Loucy (cell line): Measurements from ENCODE around the gene VKORC1.
A peak's percentile ranks its signal among the peaks of the same experiment; 100 is the strongest.

Experiments used
- H2AFZ ChIP-seq: fragments of 200-600 bp; sonication (generic); 2 replicates; pipeline ENCODE4 v1.6.0; 2016; ENCODE audit warnings: antibody characterized with exemption, mild to moderate bottlenecking, low read length, moderate library complexity
- H3F3A ChIP-seq: fragments of 200-600 bp; 2 replicates; pipeline ENCODE4 v1.6.0; 2016; ENCODE audit warnings: antibody characterized with exemption, low read depth, mild to moderate bottlenecking
- H3K27me3 ChIP-seq: fragments of 200-600 bp; sonication (generic); 2 replicates; pipeline ENCODE4 v1.6.1; 2014; ENCODE audit warnings: low read length, mild to moderate bottlenecking; ENCODE audit not compliant: insufficient read depth, poor library complexity, severe bottlenecking
- H3K36me3 ChIP-seq: fragments of 200-600 bp; sonication (generic); 2 replicates; pipeline ENCODE4 v1.6.1; 2016; ENCODE audit warnings: low read length; ENCODE audit not compliant: insufficient read depth
- H3K4me1 ChIP-seq: fragments of 200-600 bp; sonication (generic); 2 replicates; pipeline ENCODE4 v1.5.1; 2014; ENCODE audit warnings: low read length, mild to moderate bottlenecking; ENCODE audit not compliant: insufficient read depth, poor library complexity, severe bottlenecking
- H3K4me2 ChIP-seq: fragments of 200-600 bp; sonication (generic); 2 replicates; pipeline ENCODE4 v1.6.0; 2014; ENCODE audit warnings: antibody characterized with exemption, low read length, low read depth, mild to moderate bottlenecking; ENCODE audit not compliant: poor library complexity, severe bottlenecking
- H3K4me3 ChIP-seq: fragments of 200-600 bp; sonication (generic); 2 replicates; pipeline ENCODE4 v1.5.1; 2014; ENCODE audit warnings: low read length, mild to moderate bottlenecking, mixed read lengths; ENCODE audit not compliant: poor library complexity, severe bottlenecking
- H3K79me2 ChIP-seq: fragments of 200-600 bp; sonication (generic); 2 replicates; pipeline ENCODE4 v1.6.1; 2014; ENCODE audit warnings: low read length; ENCODE audit not compliant: insufficient read depth
- H3K9ac ChIP-seq: fragments of 200-600 bp; sonication (generic); 2 replicates; pipeline ENCODE4 v1.6.0; 2014; ENCODE audit warnings: mild to moderate bottlenecking, low read depth, low read length, moderate library complexity; ENCODE audit not compliant: poor library complexity, severe bottlenecking
- H3K9me2 ChIP-seq: fragments of 200-600 bp; sonication (generic); replicated peaks from 2 replicates; pipeline ENCODE4 v1.6.1; 2016; ENCODE audit warnings: low read depth, low read length, mixed read lengths
- H3K9me3 ChIP-seq: fragments of 200-600 bp; sonication (generic); 2 replicates; pipeline ENCODE4 v1.6.1; 2014; ENCODE audit warnings: mild to moderate bottlenecking, antibody characterized with exemption, low read length, low read depth; ENCODE audit not compliant: insufficient read depth
- H4K20me1 ChIP-seq: fragments of 200-600 bp; sonication (generic); 2 replicates; pipeline ENCODE4 v1.6.0; 2014; ENCODE audit warnings: antibody characterized with exemption, low read length, mild to moderate bottlenecking; ENCODE audit not compliant: insufficient read depth, poor library complexity, severe bottlenecking
- CTCF ChIP-seq: fragments of 200-600 bp; sonication (generic); conservative IDR thresholded peaks from 2 replicates; pipeline ENCODE4 v1.5.1; 2014; ENCODE audit warnings: mild to moderate bottlenecking, antibody characterized with exemption, low read length
- EZH2phosphoT487 ChIP-seq: fragments of 200-600 bp; IDR thresholded peaks from 2 replicates; pipeline ENCODE4 v1.6.1; 2018; ENCODE audit warnings: antibody characterized with exemption, mild to moderate bottlenecking, moderate library complexity, borderline replicate concordance

VKORC1 gene

GRCh38 chr16:31094424-31095120 is at the start of gene VKORC1:
TSS of gene VKORC1 (minus strand) at chr16:31094797. CDS start at chr16:31094729, 68 bp downstream.
- Histone ChIP-seq H3K4me2 (peak within 1 kb of the TSS; percentile 90), H2AFZ (peak within 1 kb of the TSS; percentile 91), H4K20me1 (peaks cover 14% of the 10 kb centered on the region), H3K79me2 (peaks cover 40% of the 10 kb centered on the region), H3K9ac (peak within 1 kb of the TSS; percentile 89), H3K9me3 (no peaks in the 10 kb centered on the region), H3K4me3 (peak within 1 kb of the TSS; percentile 94), H3K27me3 (no peaks in the 10 kb centered on the region), H3F3A (no peaks in the 10 kb centered on the region), H3K36me3 (peaks cover 10% of the 10 kb centered on the region; the same call in 1 of the 2 replicates), H3K4me1 (peaks cover 21% of the 10 kb centered on the region), H3K9me2 (no peaks in the 10 kb centered on the region)
- TF ChIP-seq EZH2phosphoT487 (no peak), CTCF (no peak)

GRCh38 chr16:31143694-31144148 is 49.1 kb upstream of the VKORC1 start:
- H3K79me2 ChIP-seq = no peaks in the 10 kb centered on the region
- no peak overlapping the region for H3K9ac ChIP-seq
- no peaks in the 10 kb centered on the region for H4K20me1 ChIP-seq
- no peak; the same call in 1 of the 2 replicates for TF ChIP-seq CTCF
- TF ChIP-seq EZH2phosphoT487 = no peak
- H3K4me2 ChIP-seq = no peak overlapping the region
- no peaks in the 10 kb centered on the region for H3K9me2 ChIP-seq
- no peaks in the 10 kb centered on the region for H3K27me3 ChIP-seq
- peaks cover 16% of the 10 kb centered on the region for H3K4me1 ChIP-seq
- H3K4me3 ChIP-seq = no peak overlapping the region
- no peaks in the 10 kb centered on the region for H3K9me3 ChIP-seq
- H3K36me3 ChIP-seq = no peaks in the 10 kb centered on the region
- H3F3A ChIP-seq = no peaks in the 10 kb centered on the region
- no peak overlapping the region for H2AFZ ChIP-seq

GRCh38 chr16:31143011-31143693 is 48.6 kb upstream of the VKORC1 start:
- H3K9me3 ChIP-seq = no peaks in the 10 kb centered on the region
- H3F3A ChIP-seq = no peaks in the 10 kb centered on the region
- no peaks in the 10 kb centered on the region for H4K20me1 ChIP-seq
- peak overlapping the region; percentile 70; the same call in 1 of the 2 replicates for H2AFZ ChIP-seq
- H3K79me2 ChIP-seq = no peaks in the 10 kb centered on the region
- peak overlapping the region; percentile 70 for H3K4me2 ChIP-seq
- TF ChIP-seq EZH2phosphoT487 = no peak
- no peak for TF ChIP-seq CTCF
- peak overlapping the region; percentile 41 for H3K9ac ChIP-seq
- H3K4me3 ChIP-seq = peak overlapping the region; percentile 70
- H3K4me1 ChIP-seq = peaks cover 16% of the 10 kb centered on the region
- H3K9me2 ChIP-seq = no peaks in the 10 kb centered on the region
- no peaks in the 10 kb centered on the region for H3K36me3 ChIP-seq
- H3K27me3 ChIP-seq = no peaks in the 10 kb centered on the region
